Measurements from ENCODE around the gene DNAH9.

The DNAH9 gene

GRCh38 chr17:11704041-11704440, 105.8 kb downstream of the DNAH9 start:
- H3K36me3 ChIP-seq (ENCODE audit: control insufficient read depth, insufficient read depth, low read length) = no peaks in the 10 kb centered on the region
- H3K27ac ChIP-seq (ENCODE audit: low read depth, low read length) = no peak overlapping the region
- no peaks in the 10 kb centered on the region for H3K4me1 ChIP-seq (ENCODE audit: control insufficient read depth, insufficient read depth, low read length)
- no peaks in the 10 kb centered on the region for H3K27me3 ChIP-seq (ENCODE audit: control insufficient read depth, insufficient read depth, low read length)
- H3K9ac ChIP-seq (ENCODE audit: low read length) = no peak overlapping the region
- no peak overlapping the region for H3K4me3 ChIP-seq (ENCODE audit: low read length)

GRCh38 chr17:11705111-11705510, 106.8 kb downstream of the DNAH9 start:
- H3K27me3 ChIP-seq (ENCODE audit: control insufficient read depth, insufficient read depth, low read length) = no peaks in the 10 kb centered on the region
- no peak overlapping the region for H3K4me3 ChIP-seq (ENCODE audit: low read length)
- no peaks in the 10 kb centered on the region for H3K4me1 ChIP-seq (ENCODE audit: control insufficient read depth, insufficient read depth, low read length)
- no peak overlapping the region for H3K9ac ChIP-seq (ENCODE audit: low read length)
- H3K36me3 ChIP-seq (ENCODE audit: control insufficient read depth, insufficient read depth, low read length) = no peaks in the 10 kb centered on the region
- no peak overlapping the region for H3K27ac ChIP-seq (ENCODE audit: low read depth, low read length)

GRCh38 chr17:11707586-11707985, 109.3 kb downstream of the DNAH9 start:
- H3K9ac ChIP-seq (ENCODE audit: low read length) = no peak overlapping the region
- no peak overlapping the region for H3K4me3 ChIP-seq (ENCODE audit: low read length)
- H3K4me1 ChIP-seq (ENCODE audit: control insufficient read depth, insufficient read depth, low read length) = no peaks in the 10 kb centered on the region
- H3K27ac ChIP-seq (ENCODE audit: low read depth, low read length) = no peak overlapping the region
- no peaks in the 10 kb centered on the region for H3K27me3 ChIP-seq (ENCODE audit: control insufficient read depth, insufficient read depth, low read length)
- no peaks in the 10 kb centered on the region for H3K36me3 ChIP-seq (ENCODE audit: control insufficient read depth, insufficient read depth, low read length)

GRCh38 chr17:11712456-11712855, 114.2 kb downstream of the DNAH9 start:
- H3K9ac ChIP-seq (ENCODE audit: low read length) = no peak overlapping the region
- H3K4me1 ChIP-seq (ENCODE audit: control insufficient read depth, insufficient read depth, low read length) = no peaks in the 10 kb centered on the region
- no peaks in the 10 kb centered on the region for H3K27me3 ChIP-seq (ENCODE audit: control insufficient read depth, insufficient read depth, low read length)
- H3K36me3 ChIP-seq (ENCODE audit: control insufficient read depth, insufficient read depth, low read length) = no peaks in the 10 kb centered on the region
- no peak overlapping the region for H3K27ac ChIP-seq (ENCODE audit: low read depth, low read length)
- H3K4me3 ChIP-seq (ENCODE audit: low read length) = no peak overlapping the region

- Histone ChIP-seq H3K27me3 (ENCODE audit: control insufficient read depth, insufficient read depth, low read length) (peaks cover 3% of the 10 kb centered on the region), H3K4me1 (ENCODE audit: control insufficient read depth, insufficient read depth, low read length) (no peaks in the 10 kb centered on the region), H3K9ac (ENCODE audit: low read length) (no peak overlapping the region), H3K27ac (ENCODE audit: low read depth, low read length) (no peak overlapping the region), H3K36me3 (ENCODE audit: control insufficient read depth, insufficient read depth, low read length) (no peaks in the 10 kb centered on the region), H3K4me3 (ENCODE audit: low read length) (no peak overlapping the region)
Measured at GRCh38 chr17:11719203-11719602, 120.9 kb downstream of the DNAH9 start.

GRCh38 chr17:11719856-11720255, 121.6 kb downstream of the DNAH9 start:
- Histone ChIP-seq H3K27me3 (ENCODE audit: control insufficient read depth, insufficient read depth, low read length) (peaks cover 3% of the 10 kb centered on the region), H3K9ac (ENCODE audit: low read length) (no peak overlapping the region), H3K36me3 (ENCODE audit: control insufficient read depth, insufficient read depth, low read length) (no peaks in the 10 kb centered on the region), H3K4me1 (ENCODE audit: control insufficient read depth, insufficient read depth, low read length) (no peaks in the 10 kb centered on the region), H3K27ac (ENCODE audit: low read depth, low read length) (no peak overlapping the region), H3K4me3 (ENCODE audit: low read length) (no peak overlapping the region)

GRCh38 chr17:11720816-11721215, 122.5 kb downstream of the DNAH9 start:
- no peak overlapping the region for H3K27ac ChIP-seq (ENCODE audit: low read depth, low read length)
- H3K36me3 ChIP-seq (ENCODE audit: control insufficient read depth, insufficient read depth, low read length) = no peaks in the 10 kb centered on the region
- peaks cover 3% of the 10 kb centered on the region for H3K27me3 ChIP-seq (ENCODE audit: control insufficient read depth, insufficient read depth, low read length)
- no peak overlapping the region for H3K4me3 ChIP-seq (ENCODE audit: low read length)
- H3K4me1 ChIP-seq (ENCODE audit: control insufficient read depth, insufficient read depth, low read length) = no peaks in the 10 kb centered on the region
- H3K9ac ChIP-seq (ENCODE audit: low read length) = no peak overlapping the region

- no peak overlapping the region for H3K27ac ChIP-seq (ENCODE audit: low read depth, low read length)
- no peaks in the 10 kb centered on the region for H3K36me3 ChIP-seq (ENCODE audit: control insufficient read depth, insufficient read depth, low read length)
- H3K4me3 ChIP-seq (ENCODE audit: low read length) = no peak overlapping the region
- H3K4me1 ChIP-seq (ENCODE audit: control insufficient read depth, insufficient read depth, low read length) = no peaks in the 10 kb centered on the region
- no peak overlapping the region for H3K9ac ChIP-seq (ENCODE audit: low read length)
- H3K27me3 ChIP-seq (ENCODE audit: control insufficient read depth, insufficient read depth, low read length) = no peaks in the 10 kb centered on the region
Measured at GRCh38 chr17:11730747-11731146, 132.5 kb downstream of the DNAH9 start.

- no peak overlapping the region for H3K9ac ChIP-seq (ENCODE audit: low read length)
- no peaks in the 10 kb centered on the region for H3K36me3 ChIP-seq (ENCODE audit: control insufficient read depth, insufficient read depth, low read length)
- H3K27ac ChIP-seq (ENCODE audit: low read depth, low read length) = no peak overlapping the region
- H3K4me3 ChIP-seq (ENCODE audit: low read length) = no peak overlapping the region
- H3K27me3 ChIP-seq (ENCODE audit: control insufficient read depth, insufficient read depth, low read length) = no peaks in the 10 kb centered on the region
- H3K4me1 ChIP-seq (ENCODE audit: control insufficient read depth, insufficient read depth, low read length) = no peaks in the 10 kb centered on the region
Measured at GRCh38 chr17:11736613-11737312, 138.5 kb downstream of the DNAH9 start.

GRCh38 chr17:11737313-11737679, 139.0 kb downstream of the DNAH9 start:
- no peaks in the 10 kb centered on the region for H3K36me3 ChIP-seq (ENCODE audit: control insufficient read depth, insufficient read depth, low read length)
- H3K27me3 ChIP-seq (ENCODE audit: control insufficient read depth, insufficient read depth, low read length) = no peaks in the 10 kb centered on the region
- H3K4me1 ChIP-seq (ENCODE audit: control insufficient read depth, insufficient read depth, low read length) = no peaks in the 10 kb centered on the region
- no peak overlapping the region for H3K4me3 ChIP-seq (ENCODE audit: low read length)
- no peak overlapping the region for H3K27ac ChIP-seq (ENCODE audit: low read depth, low read length)
- no peak overlapping the region for H3K9ac ChIP-seq (ENCODE audit: low read length)

GRCh38 chr17:11738151-11738550, 139.9 kb downstream of the DNAH9 start:
- Histone ChIP-seq H3K4me3 (ENCODE audit: low read length) (no peak overlapping the region), H3K4me1 (ENCODE audit: control insufficient read depth, insufficient read depth, low read length) (no peaks in the 10 kb centered on the region), H3K27ac (ENCODE audit: low read depth, low read length) (no peak overlapping the region), H3K9ac (ENCODE audit: low read length) (no peak overlapping the region), H3K27me3 (ENCODE audit: control insufficient read depth, insufficient read depth, low read length) (no peaks in the 10 kb centered on the region), H3K36me3 (ENCODE audit: control insufficient read depth, insufficient read depth, low read length) (no peaks in the 10 kb centered on the region)

GRCh38 chr17:11739351-11739750, 141.1 kb downstream of the DNAH9 start:
- Histone ChIP-seq H3K27ac (ENCODE audit: low read depth, low read length) (no peak overlapping the region), H3K36me3 (ENCODE audit: control insufficient read depth, insufficient read depth, low read length) (no peaks in the 10 kb centered on the region), H3K4me1 (ENCODE audit: control insufficient read depth, insufficient read depth, low read length) (no peaks in the 10 kb centered on the region), H3K4me3 (ENCODE audit: low read length) (no peak overlapping the region), H3K9ac (ENCODE audit: low read length) (no peak overlapping the region), H3K27me3 (ENCODE audit: control insufficient read depth, insufficient read depth, low read length) (no peaks in the 10 kb centered on the region)

- Histone ChIP-seq H3K36me3 (ENCODE audit: control insufficient read depth, insufficient read depth, low read length) (no peaks in the 10 kb centered on the region), H3K4me1 (ENCODE audit: control insufficient read depth, insufficient read depth, low read length) (no peaks in the 10 kb centered on the region), H3K27ac (ENCODE audit: low read depth, low read length) (no peak overlapping the region), H3K4me3 (ENCODE audit: low read length) (no peak overlapping the region), H3K27me3 (ENCODE audit: control insufficient read depth, insufficient read depth, low read length) (no peaks in the 10 kb centered on the region), H3K9ac (ENCODE audit: low read length) (no peak overlapping the region)
Measured at GRCh38 chr17:11739848-11740247, 141.6 kb downstream of the DNAH9 start.
